OCI-M2 (cell line): Measurements from ENCODE around the gene DOK5.
"Not testable (repeated sequence)": the region's sequence is repeated elsewhere in the genome, so short reads cannot be mapped to it uniquely, and the experiment has no call there.

Experiments used
- DNase-seq: peaks from one replicate; lab custom pipeline; 2025; ENCODE audit not compliant: unreplicated experiment; lab: John Stamatoyannopoulos, UW

DOK5 gene

DNA sequence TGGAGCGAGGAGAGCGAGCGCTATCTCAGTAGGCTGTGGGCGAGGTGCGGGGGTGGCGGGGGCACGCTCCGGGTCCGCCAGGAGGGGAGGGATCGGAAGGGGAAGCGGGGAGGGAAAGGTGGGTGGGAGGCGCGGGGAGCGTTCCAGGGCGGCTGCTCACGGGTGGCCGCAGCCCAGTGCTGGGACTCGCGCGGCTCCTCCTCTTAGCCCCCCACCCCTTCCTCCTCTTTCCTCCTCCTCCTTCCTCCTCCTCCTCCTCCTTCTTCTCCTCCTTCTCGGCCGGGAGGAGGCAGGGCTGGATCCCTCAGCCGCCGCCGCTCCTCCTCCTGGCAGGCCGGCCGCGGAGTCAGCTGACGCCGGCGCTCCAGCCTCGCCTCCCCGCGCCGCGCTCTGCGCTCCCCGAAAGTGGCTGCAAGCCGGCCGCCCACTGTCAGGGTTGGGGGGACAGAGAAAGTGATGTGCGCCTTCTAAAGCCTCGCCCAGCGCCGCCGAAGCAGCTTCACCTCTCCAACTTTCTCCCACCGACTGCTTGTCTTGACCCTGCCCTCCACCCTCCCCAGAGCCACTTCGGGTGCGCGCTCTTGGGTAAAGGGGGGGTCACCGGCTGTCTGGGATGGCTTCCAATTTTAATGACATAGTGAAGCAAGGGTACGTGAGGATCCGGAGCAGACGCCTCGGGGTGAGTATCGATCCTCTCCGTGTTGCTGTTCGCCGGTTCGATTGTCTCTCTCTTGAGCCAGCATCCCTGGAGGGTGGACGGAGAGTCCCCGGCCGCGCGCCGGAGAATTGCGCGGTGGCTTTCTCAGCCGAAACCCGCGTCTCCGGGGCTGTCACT lies at the start of gene DOK5:
TSS of gene DOK5 (plus strand) at position 260 of the 835 bp plus-strand sequence. CDS start at position 614, 354 bp downstream.
- DNase-seq = no peak

DNA sequence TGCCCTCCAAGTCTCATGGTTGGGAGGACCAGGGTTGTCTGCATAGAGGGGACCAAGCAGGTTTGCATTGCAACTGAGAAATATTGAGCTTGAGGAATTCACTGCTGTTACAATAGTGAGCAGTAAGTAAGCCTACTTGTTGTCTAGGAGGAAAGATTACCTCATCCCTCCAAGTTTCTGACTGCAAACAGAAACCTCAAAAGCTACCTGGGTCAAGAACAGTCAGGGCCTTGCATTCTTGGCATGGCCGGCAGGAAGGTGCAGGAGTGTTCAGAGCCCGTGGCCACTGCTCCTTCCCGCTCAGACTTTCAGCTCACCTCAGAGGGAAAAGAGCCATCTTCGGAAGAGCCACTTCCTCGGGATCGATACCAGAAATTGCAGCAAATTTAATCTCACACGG lies 46.0 kb upstream of the DOK5 start:
- DNase-seq = no peak

DNA sequence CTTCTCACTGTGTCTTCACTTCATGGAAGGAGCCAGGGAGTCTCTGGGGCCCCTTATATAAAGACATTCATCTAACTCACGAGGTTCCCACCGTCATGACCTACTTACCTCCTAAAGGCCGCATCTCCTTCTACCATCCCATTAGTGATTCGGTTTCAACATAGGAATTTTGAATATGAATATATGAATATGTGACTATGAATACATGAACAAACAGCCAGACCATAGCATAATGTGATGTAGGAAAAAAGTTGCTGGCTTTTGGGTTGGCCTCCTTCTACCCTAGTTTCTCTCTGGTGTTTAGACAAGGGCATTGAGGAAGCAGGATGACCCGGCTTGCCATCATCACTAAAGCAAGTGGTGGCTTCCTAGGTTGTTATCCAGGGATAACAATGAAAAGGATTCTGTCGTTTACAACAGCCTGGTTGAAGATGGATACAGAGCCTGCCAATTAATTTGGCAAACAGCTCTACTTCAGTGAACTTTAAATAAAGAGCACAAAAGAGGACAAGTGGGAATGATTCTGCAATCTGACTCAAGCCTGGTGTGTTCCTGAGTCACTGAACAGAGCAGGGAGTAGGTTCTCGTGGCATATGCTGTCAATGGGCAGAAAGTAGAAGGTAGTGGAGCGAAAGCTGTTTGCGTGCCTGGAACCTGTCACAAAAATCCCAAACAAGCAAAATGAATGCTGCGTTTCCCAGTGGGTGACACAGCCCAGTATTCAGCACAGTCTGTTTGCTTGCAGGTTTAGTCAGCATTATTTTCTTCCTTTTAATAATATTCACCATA lies 44.0 kb upstream of the DOK5 start:
- no peak for DNase-seq

- no peak for DNase-seq
Observed at GRCh38 chr20:54432966-54433365, 42.4 kb upstream of the DOK5 start.

GRCh38 chr20:54433636-54434035 lies 41.8 kb upstream of the DOK5 start:
- DNase-seq = no peak

- no peak for DNase-seq
Observed at GRCh38 chr20:54434196-54434595, 41.2 kb upstream of the DOK5 start.

- DNase-seq = no peak
Observed at GRCh38 chr20:54435015-54435414, 40.4 kb upstream of the DOK5 start.

DNA sequence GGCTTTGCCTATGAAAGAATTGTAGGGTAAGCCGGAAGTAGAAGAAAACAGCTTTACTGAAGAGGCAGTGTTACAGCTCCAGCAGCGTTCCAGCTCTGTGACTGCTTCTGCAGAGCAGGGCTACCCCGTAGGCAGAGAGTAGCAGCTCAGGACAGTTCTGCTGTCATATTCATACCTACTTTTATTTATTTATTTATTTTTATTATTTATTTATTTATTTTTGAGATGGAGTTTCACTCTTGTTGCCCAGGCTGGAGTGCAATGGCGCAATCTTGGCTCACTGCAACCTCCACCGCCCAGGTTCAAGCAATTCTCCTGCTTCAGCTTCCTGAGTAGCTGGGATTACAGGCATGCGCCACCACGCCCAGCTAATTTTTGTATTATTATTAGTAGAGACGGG lies 39.0 kb upstream of the DOK5 start:
- not testable (repeated sequence) for DNase-seq

- DNase-seq = no peak
Observed at GRCh38 chr20:54438166-54438565, 37.2 kb upstream of the DOK5 start.

GRCh38 chr20:54450207-54450606 lies 25.2 kb upstream of the DOK5 start:
- no peak for DNase-seq

GRCh38 chr20:54451171-54451570 lies 24.2 kb upstream of the DOK5 start:
- DNase-seq = no peak

DNA sequence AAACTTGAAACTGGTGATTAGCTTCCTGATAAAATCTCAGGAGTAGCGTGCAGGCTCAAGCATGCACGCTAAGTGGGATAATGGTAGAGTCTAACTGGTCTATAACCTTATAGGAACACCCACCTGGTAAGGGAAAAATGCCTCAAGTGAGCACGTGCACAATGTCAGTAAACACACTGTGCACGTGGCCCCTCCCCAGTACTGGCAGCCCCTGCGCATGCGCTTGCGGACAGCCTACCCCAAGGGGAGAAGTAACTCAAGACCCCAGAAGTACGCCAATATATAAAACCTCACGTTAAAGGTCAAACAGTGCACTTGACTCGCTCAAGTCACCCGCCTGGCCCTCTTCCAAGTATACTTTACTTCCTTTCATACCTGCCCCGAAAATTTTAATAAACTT lies 23.1 kb upstream of the DOK5 start:
- no peak for DNase-seq

DNA sequence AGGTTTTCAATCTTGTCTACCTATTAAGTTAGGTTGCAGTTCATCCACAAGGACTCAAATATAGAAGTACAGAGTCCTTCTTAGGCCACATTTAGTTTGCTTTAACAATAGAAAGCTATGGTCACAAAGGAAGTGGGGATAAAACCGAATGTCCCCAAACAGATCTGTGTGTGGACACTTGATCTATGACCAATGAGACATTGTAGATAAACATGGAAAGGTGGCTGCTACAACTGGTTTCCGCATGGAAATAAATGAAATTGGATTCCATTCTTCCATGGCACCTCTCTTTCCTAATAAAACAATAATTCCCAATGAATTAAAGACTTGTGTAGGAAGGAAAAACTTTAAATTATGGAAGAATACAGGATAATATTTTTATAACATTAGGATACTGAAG lies 20.4 kb upstream of the DOK5 start:
- DNase-seq = no peak

DNA sequence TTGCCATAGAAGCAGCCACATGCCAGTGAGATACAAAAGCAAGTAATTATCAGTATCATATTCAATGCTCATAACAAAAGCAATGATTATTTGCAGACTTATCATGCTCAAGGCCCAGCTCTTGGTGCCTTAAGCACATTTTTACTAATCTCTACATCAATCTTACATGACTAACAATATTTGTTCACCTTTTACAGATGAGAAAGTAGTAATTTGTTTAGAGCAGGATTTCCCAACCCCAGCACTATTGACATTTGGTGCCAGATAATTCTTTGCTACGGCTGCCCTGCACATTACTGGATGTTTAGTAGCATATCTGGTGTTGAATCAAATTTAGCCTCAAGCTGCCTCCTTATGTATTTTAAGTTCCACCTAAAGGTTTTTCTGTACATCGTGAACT lies 19.0 kb upstream of the DOK5 start:
- no peak for DNase-seq

DNA sequence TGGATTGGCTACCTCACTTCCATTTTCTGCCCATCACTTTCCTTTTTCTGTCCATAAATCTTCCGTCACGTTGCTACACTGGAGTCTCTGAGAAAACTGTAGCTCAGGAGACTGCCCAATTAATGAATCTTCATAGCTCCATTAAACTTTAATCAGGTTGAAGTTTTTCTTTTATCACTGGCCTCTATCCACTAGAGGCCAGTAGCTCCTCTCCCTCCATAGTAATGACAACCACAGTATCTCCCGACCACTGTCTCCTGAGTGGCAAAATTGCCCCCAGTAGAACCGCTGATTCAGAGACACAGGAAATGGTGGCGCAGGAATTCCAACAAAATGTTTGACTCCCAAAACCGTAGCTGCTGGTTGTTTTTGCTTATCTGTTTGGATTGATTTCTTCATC lies 18.4 kb upstream of the DOK5 start:
- DNase-seq = no peak

DNA sequence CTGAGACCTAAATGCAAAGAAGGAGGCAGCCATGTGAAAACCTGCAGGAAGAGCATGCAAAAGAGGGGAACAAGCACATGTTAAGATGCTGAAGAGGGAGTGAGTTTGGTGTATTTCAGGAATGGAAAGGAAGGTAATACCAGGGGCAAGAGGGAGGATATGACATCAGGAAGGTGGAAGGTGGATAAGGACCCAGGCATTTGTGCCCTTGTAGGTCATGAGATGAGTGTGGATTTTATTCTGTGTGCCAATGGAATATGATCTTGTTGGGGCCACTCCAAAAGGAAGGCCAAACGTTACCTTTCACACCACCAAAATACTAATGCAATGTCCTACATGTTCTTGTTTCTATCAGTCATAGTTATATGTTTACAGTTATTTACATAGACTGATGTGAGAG lies 17.2 kb upstream of the DOK5 start:
- no peak for DNase-seq

DNA sequence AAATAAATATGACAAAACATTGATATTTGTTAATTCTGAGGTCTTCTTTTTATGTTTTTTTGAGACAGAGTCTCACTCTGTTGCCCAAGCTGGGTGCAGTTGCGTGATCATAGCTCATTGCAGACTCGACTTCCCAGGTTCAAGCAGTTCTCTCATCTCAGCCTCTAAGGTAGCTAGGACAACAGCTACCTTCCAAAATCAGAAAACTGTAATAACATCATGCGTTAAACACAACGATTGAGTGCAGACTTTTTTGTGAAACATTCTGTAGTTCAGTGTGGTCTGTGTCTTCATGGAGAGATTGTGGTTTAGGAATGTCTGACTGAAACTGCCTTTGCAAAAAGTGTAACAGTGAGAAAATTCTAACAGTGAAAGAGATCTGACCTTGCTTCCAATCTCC lies 16.1 kb upstream of the DOK5 start:
- no peak for DNase-seq

GRCh38 chr20:54464003-54464402 lies 11.4 kb upstream of the DOK5 start:
- DNase-seq = no peak

DNA sequence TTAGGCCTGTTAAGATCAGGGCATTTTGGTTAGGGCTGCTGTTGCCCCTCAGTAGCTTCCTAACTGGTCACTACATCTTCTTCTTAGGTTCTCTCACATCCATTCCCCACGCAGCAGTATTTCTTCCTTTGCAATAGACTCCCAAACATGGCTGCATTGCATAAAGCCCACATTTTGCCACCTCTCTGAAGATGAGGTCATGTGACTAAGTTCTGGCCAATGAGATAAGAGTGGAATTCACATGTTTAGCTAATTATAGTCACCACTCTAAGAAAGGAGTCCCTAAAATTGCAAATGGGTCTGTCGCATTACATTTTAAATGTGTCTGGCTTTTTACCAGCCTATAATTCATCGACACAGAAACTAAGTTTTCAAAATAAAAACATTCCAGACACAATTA lies 9.3 kb upstream of the DOK5 start:
- DNase-seq = no peak

- no peak for DNase-seq
Observed at GRCh38 chr20:54467622-54468021, 7.8 kb upstream of the DOK5 start.

DNA sequence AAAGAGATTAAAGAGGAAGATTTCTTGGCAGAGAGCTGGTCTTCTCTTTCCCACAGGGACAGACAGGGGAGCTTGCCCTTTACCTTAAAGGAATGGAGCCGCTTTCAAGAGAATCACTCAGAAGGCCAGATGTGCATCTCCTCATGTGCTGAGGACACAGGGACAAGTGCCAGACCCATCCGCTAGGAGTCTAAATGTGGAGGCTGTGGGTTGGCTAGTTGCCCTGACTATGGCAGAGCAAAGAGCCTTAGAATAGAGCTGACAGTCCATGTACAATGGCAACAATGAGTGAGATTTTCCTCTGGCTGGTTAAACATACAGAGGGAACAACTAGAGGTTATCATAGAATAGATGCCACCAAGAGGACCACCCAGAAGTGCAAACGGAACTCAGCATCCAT lies 7.3 kb upstream of the DOK5 start:
- no peak for DNase-seq

- DNase-seq = no peak
Observed at GRCh38 chr20:54469293-54469692, 6.1 kb upstream of the DOK5 start.
